ENCODE data around the gene CD300C. TPM values are rescaled to one million over a fixed set of nuclear protein-coding genes. Genes with fewer than 3 reads are reported as not detected.

Gene CD300C
- total and polyA plus RNA-seq, 10 of the 15 experiments (the other 5 are each of a cell fraction or from before 2014, with no cell fraction given) = 0.12 to 0.38 (median 0.23) TPM; not detected in 3

- H4K20me1 ChIP-seq (ENCODE audit: control insufficient read depth, insufficient read depth) = no peaks in the 10 kb centered on the region
- TF ChIP-seq RELA (IDR thresholded peaks at IDR 0.05; ENCODE audit: borderline replicate concordance, partially characterized antibody) (no peak), USF1 (IDR thresholded peaks at IDR 0.05; ENCODE audit: borderline replicate concordance, extremely low read length, insufficient read depth, low read depth, low read length) (no peak), ZNF24 (IDR thresholded peaks at IDR 0.05) (no peak)
- no peak for DNase-seq (ENCODE audit: low read depth, low spot score)
- no peaks in the 10 kb centered on the region for H3K36me3 ChIP-seq (ENCODE audit: control insufficient read depth in 2 of 2, insufficient read depth in 2 of 2, low read length in 1 of 2)
- RAD21 ChIA-PET (ENCODE audit: unreplicated experiment) = interaction anchor here (1.3 kb wide), 1 partner anchor 11 kb away, joined by 3 read pairs; no protein-coding TSS in a partner anchor
- intact Hi-C loops (cut with micrococcal nuclease; ENCODE audit: unreplicated experiment) = no loop called here
- H3K4me2 ChIP-seq (ENCODE audit: control insufficient read depth, insufficient read depth) = no peak overlapping the region
- in situ Hi-C loops (cut with MboI) = loop anchor here (10.0 kb wide), 1 partner anchor 58 kb away; no protein-coding TSS in a partner anchor
- H3K27ac ChIP-seq (ENCODE audit: control insufficient read depth, insufficient read depth) = no peak overlapping the region
- H3K9me3 ChIP-seq (replicated peaks; ENCODE audit: control insufficient read depth, insufficient read depth, low read length) = peaks cover 10% of the 10 kb centered on the region
- 69% methylated on average over 3 of the region's 3 CpGs for WGBS (ENCODE audit: insufficient coverage, insufficient replicate concordance, low lambda C conversion rate, missing lambda C conversion rate)
- no peak overlapping the region for H2AFZ ChIP-seq (ENCODE audit: control insufficient read depth, low read depth, low read length)
- no peak for ATAC-seq
- no peak overlapping the region for H3K4me3 ChIP-seq
- no peak overlapping the region for H3K9ac ChIP-seq (ENCODE audit: control insufficient read depth, insufficient read depth, low read length)
- H3K79me2 ChIP-seq (ENCODE audit: control insufficient read depth, insufficient read depth, low read length) = no peaks in the 10 kb centered on the region
- BruUV-seq (replicated peaks) = no TSS peak
- CTCF ChIA-PET = interaction anchor here (0.6 kb wide), 1 partner anchor 871 kb away, joined by 3 read pairs; no protein-coding TSS in a partner anchor
- no peak for FAIRE-seq
- peaks cover 17% of the 10 kb centered on the region for H3K4me1 ChIP-seq (ENCODE audit: control insufficient read depth, insufficient read depth, low read length)
- SMC1A ChIA-PET (ENCODE audit: uncharacterized antibody, unreplicated experiment) = no interaction called here
- POLR2A ChIA-PET = interaction anchor here (0.7 to 1.1 kb wide), 2 partner anchors 12 to 146 kb away, joined by 3 read pairs; no protein-coding TSS in a partner anchor
- H3K27me3 ChIP-seq (replicated peaks in 1 of 2; ENCODE audit: control insufficient read depth in 2 of 2, insufficient read depth in 2 of 2, low read length in 1 of 2) = no peaks in the 10 kb centered on the region
Observed at GRCh38 chr17:74516561-74517328, 29.2 kb downstream of the CD300C start.

GRCh38 chr17:74515941-74516340 is 30.0 kb downstream of the CD300C start:
- FAIRE-seq (no peak), ATAC-seq (no peak), DNase-seq (ENCODE audit: low read depth, low spot score) (no peak)
- Histone ChIP-seq H3K27ac (ENCODE audit: control insufficient read depth, insufficient read depth) (no peak overlapping the region), H3K4me3 (no peak overlapping the region), H3K27me3 (replicated peaks in 1 of 2; ENCODE audit: control insufficient read depth in 2 of 2, insufficient read depth in 2 of 2, low read length in 1 of 2) (no peaks in the 10 kb centered on the region), H2AFZ (ENCODE audit: control insufficient read depth, low read depth, low read length) (no peak overlapping the region), H3K36me3 (ENCODE audit: control insufficient read depth in 2 of 2, insufficient read depth in 2 of 2, low read length in 1 of 2) (no peaks in the 10 kb centered on the region), H4K20me1 (ENCODE audit: control insufficient read depth, insufficient read depth) (no peaks in the 10 kb centered on the region), H3K4me2 (ENCODE audit: control insufficient read depth, insufficient read depth) (no peak overlapping the region), H3K4me1 (ENCODE audit: control insufficient read depth, insufficient read depth, low read length) (peaks cover 14% of the 10 kb centered on the region; the same call in 1 of the 2 replicates), H3K79me2 (ENCODE audit: control insufficient read depth, insufficient read depth, low read length) (no peaks in the 10 kb centered on the region), H3K9ac (ENCODE audit: control insufficient read depth, insufficient read depth, low read length) (no peak overlapping the region), H3K9me3 (replicated peaks; ENCODE audit: control insufficient read depth, insufficient read depth, low read length) (peaks cover 10% of the 10 kb centered on the region)
- CTCF ChIA-PET = interaction anchor here (0.6 to 1.2 kb wide), 2 partner anchors 16 to 872 kb away, joined by 3 read pairs; no protein-coding TSS in a partner anchor
- intact Hi-C loops (cut with micrococcal nuclease; ENCODE audit: unreplicated experiment) (no loop called here), in situ Hi-C loops (cut with MboI) (loop anchor here (10.0 kb wide), 1 partner anchor 59 kb away; no protein-coding TSS in a partner anchor)
- no TSS peak for BruUV-seq (replicated peaks)
- RAD21 ChIA-PET (ENCODE audit: unreplicated experiment) = interaction anchor here (1.3 kb wide), 1 partner anchor 11 kb away, joined by 3 read pairs; no protein-coding TSS in a partner anchor
- SMC1A ChIA-PET (ENCODE audit: uncharacterized antibody, unreplicated experiment) = interaction anchor here (0.8 to 1.1 kb wide), 2 partner anchors 13 to 96 kb away, joined by 3 read pairs; no protein-coding TSS in a partner anchor
- WGBS (ENCODE audit: insufficient coverage, insufficient replicate concordance, low lambda C conversion rate, missing lambda C conversion rate) = 33% methylated on average over 4 of the region's 4 CpGs
- POLR2A ChIA-PET = interaction anchor here (0.7 to 1.1 kb wide), 3 partner anchors 12 to 146 kb away, joined by 3 to 5 read pairs (median 3); no protein-coding TSS in a partner anchor
- TF ChIP-seq, protein P1, sequence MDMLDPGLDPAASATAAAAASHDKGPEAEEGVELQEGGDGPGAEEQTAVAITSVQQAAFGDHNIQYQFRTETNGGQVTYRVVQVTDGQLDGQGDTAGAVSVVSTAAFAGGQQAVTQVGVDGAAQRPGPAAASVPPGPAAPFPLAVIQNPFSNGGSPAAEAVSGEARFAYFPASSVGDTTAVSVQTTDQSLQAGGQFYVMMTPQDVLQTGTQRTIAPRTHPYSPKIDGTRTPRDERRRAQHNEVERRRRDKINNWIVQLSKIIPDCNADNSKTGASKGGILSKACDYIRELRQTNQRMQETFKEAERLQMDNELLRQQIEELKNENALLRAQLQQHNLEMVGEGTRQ (IDR thresholded peaks at IDR 0.05; ENCODE audit: borderline replicate concordance, low read depth, low read length) = no peak
- TF ChIP-seq YBX1 (IDR thresholded peaks at IDR 0.05) (no peak), CREB1 (IDR thresholded peaks at IDR 0.05; ENCODE audit: low read depth) (no peak), FOXK2 (IDR thresholded peaks at IDR 0.05) (no peak)
- TF ChIP-seq, protein P2, sequence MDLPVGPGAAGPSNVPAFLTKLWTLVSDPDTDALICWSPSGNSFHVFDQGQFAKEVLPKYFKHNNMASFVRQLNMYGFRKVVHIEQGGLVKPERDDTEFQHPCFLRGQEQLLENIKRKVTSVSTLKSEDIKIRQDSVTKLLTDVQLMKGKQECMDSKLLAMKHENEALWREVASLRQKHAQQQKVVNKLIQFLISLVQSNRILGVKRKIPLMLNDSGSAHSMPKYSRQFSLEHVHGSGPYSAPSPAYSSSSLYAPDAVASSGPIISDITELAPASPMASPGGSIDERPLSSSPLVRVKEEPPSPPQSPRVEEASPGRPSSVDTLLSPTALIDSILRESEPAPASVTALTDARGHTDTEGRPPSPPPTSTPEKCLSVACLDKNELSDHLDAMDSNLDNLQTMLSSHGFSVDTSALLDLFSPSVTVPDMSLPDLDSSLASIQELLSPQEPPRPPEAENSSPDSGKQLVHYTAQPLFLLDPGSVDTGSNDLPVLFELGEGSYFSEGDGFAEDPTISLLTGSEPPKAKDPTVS (IDR thresholded peaks at IDR 0.05; ENCODE audit: low read depth, low read length) = no peak

Measured in GM12878 (cell line).